ENCODE measurements around the gene SLC44A4. TPM values are rescaled to one million over a fixed set of nuclear protein-coding genes. Genes with fewer than 3 reads are reported as not detected.

Gene SLC44A4
- total and polyA plus RNA-seq, 9 of the 15 experiments (the other 6 are each of a cell fraction or from before 2014, with no cell fraction given), result 7.9 to 18.6 (median 11.2) TPM

- TF ChIP-seq NFXL1 (CRISPR knock-in tag; IDR thresholded peaks at IDR 0.05), result no peak
- 0 out of 2 replicates have a peak, but pooled peaks have one; percentile 49 for TF ChIP-seq TCF7 (IDR thresholded peaks at IDR 0.05; ENCODE audit: borderline replicate concordance)
- TF ChIP-seq BDP1 (IDR thresholded peaks at IDR 0.05; ENCODE audit: insufficient read depth, insufficient read length), result no peak
- TF ChIP-seq MIER1 (IDR thresholded peaks at IDR 0.05; ENCODE audit: low read depth), result 0 out of 2 replicates have a peak, but pooled peaks have one; percentile 36
- no peak for TF ChIP-seq TEAD2 (tag; IDR thresholded peaks at IDR 0.05)
- peak; percentile 86 for TF ChIP-seq SIN3B (IDR thresholded peaks at IDR 0.05; ENCODE audit: low read depth)
- peak; percentile 5 for TF ChIP-seq HNRNPLL (IDR thresholded peaks at IDR 0.05; ENCODE audit: low read depth, low read length, poor library complexity, severe bottlenecking)
- peak; percentile 52; the same call in 1 of the 2 replicates for TF ChIP-seq GATAD2A (IDR thresholded peaks at IDR 0.05)
- TF ChIP-seq ZNF609 (CRISPR knock-in tag; IDR thresholded peaks at IDR 0.05; ENCODE audit: borderline replicate concordance), result peak; percentile 62; the same call in 1 of the 2 replicates
- no peak for TF ChIP-seq STAT5A (IDR thresholded peaks at IDR 0.05; ENCODE audit: borderline replicate concordance, low read length)
- peak; percentile 56; the same call in 1 of the 2 replicates for TF ChIP-seq ZC3H11A (IDR thresholded peaks at IDR 0.05; ENCODE audit: low read depth, low read length)
- 0 out of 2 replicates have a peak, but pooled peaks have one; percentile 64 for TF ChIP-seq ARID3B (CRISPR knock-in tag; IDR thresholded peaks at IDR 0.05; ENCODE audit: borderline replicate concordance)
- peak; percentile 27; the same call in 1 of the 2 replicates for TF ChIP-seq SMC3 (conservative IDR thresholded peaks at IDR 0.05; ENCODE audit: insufficient read depth, low read depth, low read length)
- TF ChIP-seq ZNF133 (CRISPR knock-in tag; IDR thresholded peaks at IDR 0.05), result peak; percentile 90
- TF ChIP-seq RFX5 (IDR thresholded peaks at IDR 0.05; ENCODE audit: low read depth, low read length), result peak; percentile 58; the same call in 1 of the 2 replicates
- TF ChIP-seq FOXK2 (conservative IDR thresholded peaks at IDR 0.05 in 1 of 2, IDR thresholded peaks at IDR 0.05 in 1 of 2; ENCODE audit: low read depth in 2 of 2), result peak; percentile 66 to 90; a peak in 3 of 4 replicates
- TF ChIP-seq TBL1XR1 (IDR thresholded peaks at IDR 0.05; ENCODE audit: low read length in 2 of 2), result peak; percentile 72 to 78; a peak in 3 of 4 replicates
Measured at GRCh38 chr6:31862344-31863235, 16.2 kb downstream of the SLC44A4 start, which contains the start of gene NEU1 (continued).
